ENCODE data around the gene INPP4B.

DNA sequence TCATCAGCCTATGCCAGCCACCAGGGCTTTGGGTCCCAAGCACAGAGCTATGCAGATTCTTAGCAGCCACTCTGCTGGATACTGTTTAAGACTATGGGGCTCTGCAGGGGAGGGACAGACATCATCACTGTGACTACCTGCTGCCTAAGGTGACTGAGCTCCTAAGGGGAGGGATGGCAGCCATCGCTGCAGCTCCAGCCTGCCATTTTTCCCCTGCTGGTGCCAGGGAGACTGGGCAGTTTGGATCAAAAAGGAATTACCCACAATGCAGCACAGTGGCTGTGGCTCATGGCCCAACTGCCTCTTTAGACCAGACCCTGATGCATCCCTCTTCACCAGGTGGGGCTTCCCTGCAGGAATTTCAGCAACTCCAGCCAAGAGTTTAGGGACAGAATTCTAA is 28.6 kb upstream of the INPP4B start:
- no peak for TF ChIP-seq SIN3A (IDR thresholded peaks at IDR 0.05; ENCODE audit: borderline replicate concordance, low read depth, low read length)
- TF ChIP-seq, protein P1, sequence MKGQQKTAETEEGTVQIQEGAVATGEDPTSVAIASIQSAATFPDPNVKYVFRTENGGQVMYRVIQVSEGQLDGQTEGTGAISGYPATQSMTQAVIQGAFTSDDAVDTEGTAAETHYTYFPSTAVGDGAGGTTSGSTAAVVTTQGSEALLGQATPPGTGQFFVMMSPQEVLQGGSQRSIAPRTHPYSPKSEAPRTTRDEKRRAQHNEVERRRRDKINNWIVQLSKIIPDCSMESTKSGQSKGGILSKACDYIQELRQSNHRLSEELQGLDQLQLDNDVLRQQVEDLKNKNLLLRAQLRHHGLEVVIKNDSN (IDR thresholded peaks at IDR 0.05; ENCODE audit: borderline replicate concordance, low read depth): no peak
- TF ChIP-seq, protein P2, sequence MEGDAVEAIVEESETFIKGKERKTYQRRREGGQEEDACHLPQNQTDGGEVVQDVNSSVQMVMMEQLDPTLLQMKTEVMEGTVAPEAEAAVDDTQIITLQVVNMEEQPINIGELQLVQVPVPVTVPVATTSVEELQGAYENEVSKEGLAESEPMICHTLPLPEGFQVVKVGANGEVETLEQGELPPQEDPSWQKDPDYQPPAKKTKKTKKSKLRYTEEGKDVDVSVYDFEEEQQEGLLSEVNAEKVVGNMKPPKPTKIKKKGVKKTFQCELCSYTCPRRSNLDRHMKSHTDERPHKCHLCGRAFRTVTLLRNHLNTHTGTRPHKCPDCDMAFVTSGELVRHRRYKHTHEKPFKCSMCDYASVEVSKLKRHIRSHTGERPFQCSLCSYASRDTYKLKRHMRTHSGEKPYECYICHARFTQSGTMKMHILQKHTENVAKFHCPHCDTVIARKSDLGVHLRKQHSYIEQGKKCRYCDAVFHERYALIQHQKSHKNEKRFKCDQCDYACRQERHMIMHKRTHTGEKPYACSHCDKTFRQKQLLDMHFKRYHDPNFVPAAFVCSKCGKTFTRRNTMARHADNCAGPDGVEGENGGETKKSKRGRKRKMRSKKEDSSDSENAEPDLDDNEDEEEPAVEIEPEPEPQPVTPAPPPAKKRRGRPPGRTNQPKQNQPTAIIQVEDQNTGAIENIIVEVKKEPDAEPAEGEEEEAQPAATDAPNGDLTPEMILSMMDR (IDR thresholded peaks at IDR 0.05): no peak
- TF ChIP-seq, protein P3, sequence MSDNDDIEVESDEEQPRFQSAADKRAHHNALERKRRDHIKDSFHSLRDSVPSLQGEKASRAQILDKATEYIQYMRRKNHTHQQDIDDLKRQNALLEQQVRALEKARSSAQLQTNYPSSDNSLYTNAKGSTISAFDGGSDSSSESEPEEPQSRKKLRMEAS (IDR thresholded peaks at IDR 0.05; ENCODE audit: low read depth): no peak
- no peak for TF ChIP-seq TCF12 (IDR thresholded peaks at IDR 0.05)
- no peak for TF ChIP-seq EZH2phosphoT487 (IDR thresholded peaks at IDR 0.05; ENCODE audit: borderline replicate concordance, low read depth)
- TF ChIP-seq JUND (IDR thresholded peaks at IDR 0.05): no peak
